Adipocyte (in vitro differentiated cells): ENCODE data around the gene ZNF747.

Experiments used
- DNase-seq: peaks from one replicate; pipeline ENCODE4 v3.0.0-alpha.2; 2015; ENCODE audit warnings: low read depth
- H3K27me3 ChIP-seq: replicated peaks from 2 replicates; pipeline ENCODE4 v1.7.0; 2013; ENCODE audit warnings: mild to moderate bottlenecking, low read length, moderate library complexity; ENCODE audit not compliant: control insufficient read depth, insufficient read depth
- H3K36me3 ChIP-seq: 2 replicates; pipeline ENCODE4 v1.7.0; 2013; ENCODE audit warnings: low read length, mild to moderate bottlenecking, moderate library complexity; ENCODE audit not compliant: control insufficient read depth, insufficient read depth, severe bottlenecking
- H3K4me1 ChIP-seq: 2 replicates; pipeline ENCODE4 v1.7.0; 2013; ENCODE audit warnings: mild to moderate bottlenecking, low read length, moderate library complexity; ENCODE audit not compliant: control insufficient read depth, insufficient read depth
- H3K4me3 ChIP-seq: 2 replicates; pipeline ENCODE4 v1.7.0; 2013; ENCODE audit warnings: mild to moderate bottlenecking, low read length, moderate library complexity
- H3K9ac ChIP-seq: 2 replicates; pipeline ENCODE4 v1.7.0; 2013; ENCODE audit warnings: mild to moderate bottlenecking, low read length, moderate library complexity
- H3K9me3 ChIP-seq: 2 replicates; pipeline ENCODE4 v1.7.0; 2013; ENCODE audit warnings: mild to moderate bottlenecking, low read length, moderate library complexity; ENCODE audit not compliant: control insufficient read depth

ZNF747 gene

GRCh38 chr16:30521476-30521872, 13.2 kb downstream of the ZNF747 start:
- no peak overlapping the region for H3K9ac ChIP-seq
- H3K4me3 ChIP-seq: no peak overlapping the region
- DNase-seq: no peak

GRCh38 chr16:30519120-30520049, 15.3 kb downstream of the ZNF747 start:
- Histone ChIP-seq H3K36me3 (no peaks in the 10 kb centered on the region), H3K9me3 (no peaks in the 10 kb centered on the region), H3K9ac (no peak overlapping the region), H3K4me3 (no peak overlapping the region), H3K27me3 (peaks cover 13% of the 10 kb centered on the region), H3K4me1 (no peaks in the 10 kb centered on the region)
- no peak for DNase-seq

More at GRCh38 chr16:30521476-30521872, 13.2 kb downstream of the ZNF747 start:
- H3K4me1 ChIP-seq: peaks cover 5% of the 10 kb centered on the region
- peaks cover 12% of the 10 kb centered on the region for H3K27me3 ChIP-seq
- H3K9me3 ChIP-seq: no peaks in the 10 kb centered on the region
- H3K36me3 ChIP-seq: peaks cover 7% of the 10 kb centered on the region

- H3K27me3 ChIP-seq: peaks cover 15% of the 10 kb centered on the region
- no peaks in the 10 kb centered on the region for H3K9me3 ChIP-seq
- H3K36me3 ChIP-seq: no peaks in the 10 kb centered on the region
- H3K4me1 ChIP-seq: no peaks in the 10 kb centered on the region
- H3K4me3 ChIP-seq: no peak overlapping the region
- H3K9ac ChIP-seq: no peak overlapping the region
- DNase-seq: no peak
These were observed 16.1 kb downstream of the ZNF747 start for GRCh38 chr16:30518552-30518951.

GRCh38 chr16:30515275-30515674, 19.4 kb downstream of the ZNF747 start:
- no peak overlapping the region for H3K4me3 ChIP-seq
- H3K4me1 ChIP-seq: no peaks in the 10 kb centered on the region
- no peaks in the 10 kb centered on the region for H3K9me3 ChIP-seq
- H3K36me3 ChIP-seq: no peaks in the 10 kb centered on the region
- no peak overlapping the region for H3K9ac ChIP-seq
- H3K27me3 ChIP-seq: peaks cover 25% of the 10 kb centered on the region
- DNase-seq: no peak

- no peak overlapping the region for H3K4me3 ChIP-seq
- H3K36me3 ChIP-seq: no peaks in the 10 kb centered on the region
- H3K4me1 ChIP-seq: no peaks in the 10 kb centered on the region
- DNase-seq: no peak
- H3K27me3 ChIP-seq: peaks cover 15% of the 10 kb centered on the region
- H3K9me3 ChIP-seq: no peaks in the 10 kb centered on the region
- no peak overlapping the region for H3K9ac ChIP-seq
These were observed 23.1 kb downstream of the ZNF747 start for GRCh38 chr16:30511509-30511908.

- Histone ChIP-seq H3K27me3 (peaks cover 14% of the 10 kb centered on the region), H3K9ac (no peak overlapping the region), H3K4me1 (no peaks in the 10 kb centered on the region), H3K9me3 (no peaks in the 10 kb centered on the region), H3K4me3 (no peak overlapping the region), H3K36me3 (no peaks in the 10 kb centered on the region)
- DNase-seq: no peak
These were observed 24.2 kb downstream of the ZNF747 start for GRCh38 chr16:30510376-30510938.

- no peak for DNase-seq
- H3K4me3 ChIP-seq: no peak overlapping the region
These were observed 25.4 kb downstream of the ZNF747 start for GRCh38 chr16:30509081-30509765.

GRCh38 chr16:30503403-30504296, 31.0 kb downstream of the ZNF747 start:
- no peaks in the 10 kb centered on the region for H3K36me3 ChIP-seq
- no peaks in the 10 kb centered on the region for H3K9me3 ChIP-seq
- no peak overlapping the region for H3K4me3 ChIP-seq
- no peak overlapping the region for H3K9ac ChIP-seq
- no peak for DNase-seq
- peaks cover 15% of the 10 kb centered on the region for H3K27me3 ChIP-seq
- no peaks in the 10 kb centered on the region for H3K4me1 ChIP-seq

More at GRCh38 chr16:30509081-30509765, 25.4 kb downstream of the ZNF747 start:
- H3K36me3 ChIP-seq: no peaks in the 10 kb centered on the region
- peaks cover 22% of the 10 kb centered on the region for H3K27me3 ChIP-seq
- H3K9me3 ChIP-seq: no peaks in the 10 kb centered on the region
- H3K4me1 ChIP-seq: no peaks in the 10 kb centered on the region
- H3K9ac ChIP-seq: no peak overlapping the region

- Histone ChIP-seq H3K27me3 (peaks cover 14% of the 10 kb centered on the region), H3K36me3 (no peaks in the 10 kb centered on the region), H3K4me3 (no peak overlapping the region), H3K9me3 (no peaks in the 10 kb centered on the region), H3K4me1 (no peaks in the 10 kb centered on the region), H3K9ac (no peak overlapping the region)
- DNase-seq: no peak
These were observed 35.4 kb downstream of the ZNF747 start for GRCh38 chr16:30499284-30499683.

GRCh38 chr16:30494709-30495108, 39.9 kb downstream of the ZNF747 start:
- Histone ChIP-seq H3K36me3 (no peaks in the 10 kb centered on the region), H3K4me1 (peaks cover 11% of the 10 kb centered on the region), H3K9ac (no peak overlapping the region), H3K4me3 (no peak overlapping the region), H3K9me3 (no peaks in the 10 kb centered on the region), H3K27me3 (peaks cover 12% of the 10 kb centered on the region)
- no peak for DNase-seq
